CD4-positive, alpha-beta T cell treated with Interleukin-6 at 100 ng/mL for 8 hours (primary cell): Measurements from ENCODE around the gene IL2RG.

ENCODE experiments used
- DNase-seq: peaks from one replicate; pipeline ENCODE4 v3.0.0-alpha.2; 2020; ENCODE audit warnings: mixed read lengths, low spot score

IL2RG gene

DNA sequence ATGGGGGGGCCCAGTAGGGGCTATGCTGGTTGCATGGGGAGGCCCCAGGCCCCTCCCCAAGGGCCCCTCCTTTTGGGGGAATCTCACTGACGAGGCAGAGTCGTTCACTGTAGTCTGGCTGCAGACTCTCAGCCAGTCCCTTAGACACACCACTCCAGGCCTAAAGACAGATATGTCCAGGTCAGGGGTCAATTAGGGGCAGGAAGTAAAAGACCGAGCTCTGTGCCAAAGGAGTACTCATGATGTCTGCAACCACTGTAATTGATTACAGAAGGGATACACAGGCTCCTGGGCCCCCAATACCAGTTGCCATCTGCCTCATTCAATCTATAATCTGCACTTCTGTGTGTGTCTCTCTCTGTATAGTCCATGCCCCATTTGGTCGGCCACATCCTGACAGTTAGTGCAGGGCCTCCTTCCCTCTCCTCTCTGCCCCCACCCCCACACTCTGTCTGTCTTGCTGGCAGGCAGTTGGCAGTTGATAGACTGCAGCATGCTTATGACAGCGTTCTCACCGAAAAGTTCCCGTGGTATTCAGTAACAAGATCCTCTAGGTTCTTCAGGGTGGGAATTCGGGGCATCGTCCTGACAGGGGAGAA lies 3.5 kb downstream of the IL2RG start:
- DNase-seq = peak; percentile 52

DNA sequence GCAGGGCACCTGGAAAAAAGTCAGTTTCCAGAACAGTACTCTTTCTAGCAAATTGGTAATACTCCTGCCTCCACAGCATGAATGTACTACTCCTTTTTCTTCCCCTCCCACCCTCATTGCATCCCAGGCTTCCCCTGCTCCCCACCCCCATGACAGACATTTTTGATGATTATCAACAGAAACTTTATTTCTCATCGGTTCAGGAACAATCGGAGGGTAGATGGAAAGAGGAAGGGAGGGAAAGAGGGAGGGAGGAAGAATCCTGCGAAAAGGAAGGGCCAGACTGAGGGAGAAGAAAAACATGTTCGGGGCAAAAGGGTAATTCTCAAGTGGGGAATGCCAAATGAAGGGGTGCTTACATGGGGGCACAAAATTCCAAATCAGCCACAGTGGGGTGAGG lies 4.1 kb downstream of the IL2RG start:
- no peak for DNase-seq

DNA sequence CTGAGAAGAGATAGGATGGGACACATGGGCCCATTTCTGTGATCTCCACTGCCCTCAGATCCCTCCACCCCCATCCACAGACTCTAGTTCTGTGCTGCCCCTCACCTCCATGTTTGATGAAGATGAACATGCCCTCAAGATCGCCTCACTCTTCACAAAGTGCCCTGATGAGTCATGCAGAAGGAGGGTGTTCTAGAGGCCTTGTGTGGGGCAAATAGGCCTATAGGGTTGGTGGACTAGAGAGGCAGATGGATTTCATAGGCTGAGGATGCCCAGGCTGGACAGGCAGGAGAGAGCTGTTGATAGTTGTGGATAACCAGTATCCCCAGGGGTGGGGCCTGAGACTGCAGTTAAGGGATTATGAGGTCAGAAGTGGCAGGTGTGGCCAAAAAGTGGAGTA lies 5.0 kb downstream of the IL2RG start, which contains the start of gene CXorf65:
Gene CXorf65, minus strand, starts transcription at position 314 of the 400 bp plus-strand sequence. Its CDS starts 184 bp downstream, at position 130.
- DNase-seq = peak; percentile 23

DNA sequence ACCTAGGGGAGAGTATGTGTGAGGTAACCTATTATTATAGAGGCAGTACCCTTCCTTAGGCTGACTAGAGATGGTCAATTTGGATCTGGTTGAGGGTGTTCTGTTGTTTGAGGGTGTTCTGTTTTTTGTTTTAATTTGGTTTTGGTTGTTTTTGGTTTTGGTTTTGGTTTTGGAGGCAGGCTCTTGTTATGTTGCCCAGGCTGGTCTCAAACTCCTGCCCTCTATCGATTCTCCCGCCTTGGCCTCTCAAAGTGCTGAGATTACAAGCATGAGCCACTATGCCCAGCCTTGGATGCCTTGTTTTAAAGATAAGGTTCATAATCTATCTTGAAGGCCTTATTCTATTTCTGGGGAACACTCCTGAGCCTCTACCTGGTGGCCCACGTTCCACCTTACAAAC lies 5.7 kb downstream of the IL2RG start:
- DNase-seq = no peak

DNA sequence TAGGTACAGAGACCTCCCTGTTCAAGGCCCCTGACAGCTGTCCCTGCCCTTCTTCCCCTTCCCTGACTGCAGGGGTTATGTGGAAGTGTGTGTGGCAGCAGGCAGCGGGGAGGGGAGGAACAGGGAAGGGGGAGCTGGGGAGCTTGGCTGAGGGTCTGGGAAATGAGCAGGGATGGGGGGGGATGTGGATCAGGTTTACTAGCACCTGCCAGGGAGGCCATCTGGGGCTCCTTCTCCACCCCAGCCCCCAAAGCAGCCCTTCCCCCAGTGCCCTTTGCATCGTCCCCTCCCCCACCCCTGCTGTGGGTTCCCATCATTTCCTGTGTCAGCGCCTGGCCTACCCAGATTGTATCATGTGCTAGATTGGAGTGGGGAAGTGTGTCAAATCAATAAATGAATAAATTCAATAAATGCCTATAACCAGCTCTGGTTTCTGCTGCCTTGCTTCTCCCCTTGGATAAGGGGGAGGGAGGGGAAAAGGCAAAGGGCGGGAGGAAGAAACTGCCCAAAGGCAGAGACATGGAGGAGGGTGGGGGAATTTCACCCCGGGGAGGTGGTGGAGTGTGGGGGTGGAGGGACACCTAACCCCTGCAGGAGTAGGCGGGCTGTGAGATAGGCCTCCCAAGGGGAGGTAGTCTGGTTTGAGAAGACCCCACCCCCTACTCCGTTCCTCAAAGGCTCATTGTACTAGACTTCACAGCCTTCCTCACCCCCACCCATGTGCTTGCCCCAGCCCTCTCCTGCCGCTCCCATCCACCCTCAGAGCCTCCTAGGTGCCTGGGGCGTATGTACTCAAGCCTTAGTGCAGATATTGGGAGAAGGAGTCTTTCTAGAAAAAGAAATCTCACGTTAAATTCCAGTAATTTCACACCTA lies 8.0 kb downstream of the IL2RG start:
- peak; percentile 65 for DNase-seq

DNA sequence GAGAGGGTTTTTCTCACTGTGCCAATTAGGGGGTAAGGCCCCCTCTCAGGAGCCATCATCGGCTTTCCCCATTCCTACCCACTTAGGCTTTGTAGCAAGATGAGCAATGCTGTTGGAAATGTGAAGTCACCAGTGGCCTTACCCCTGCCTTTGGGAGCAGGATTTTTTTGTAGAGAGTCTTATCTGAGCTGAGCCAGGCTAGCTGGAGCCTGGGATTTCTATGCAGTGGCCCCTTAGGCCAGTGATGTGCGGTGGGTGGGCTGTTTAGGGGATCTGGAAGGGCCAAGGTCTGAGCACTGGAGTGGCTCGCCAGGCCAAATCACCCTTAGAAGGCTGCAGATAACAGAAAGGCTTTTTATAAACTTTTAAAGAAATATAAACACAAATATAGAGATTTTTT lies 9.1 kb downstream of the IL2RG start:
- no peak for DNase-seq

DNA sequence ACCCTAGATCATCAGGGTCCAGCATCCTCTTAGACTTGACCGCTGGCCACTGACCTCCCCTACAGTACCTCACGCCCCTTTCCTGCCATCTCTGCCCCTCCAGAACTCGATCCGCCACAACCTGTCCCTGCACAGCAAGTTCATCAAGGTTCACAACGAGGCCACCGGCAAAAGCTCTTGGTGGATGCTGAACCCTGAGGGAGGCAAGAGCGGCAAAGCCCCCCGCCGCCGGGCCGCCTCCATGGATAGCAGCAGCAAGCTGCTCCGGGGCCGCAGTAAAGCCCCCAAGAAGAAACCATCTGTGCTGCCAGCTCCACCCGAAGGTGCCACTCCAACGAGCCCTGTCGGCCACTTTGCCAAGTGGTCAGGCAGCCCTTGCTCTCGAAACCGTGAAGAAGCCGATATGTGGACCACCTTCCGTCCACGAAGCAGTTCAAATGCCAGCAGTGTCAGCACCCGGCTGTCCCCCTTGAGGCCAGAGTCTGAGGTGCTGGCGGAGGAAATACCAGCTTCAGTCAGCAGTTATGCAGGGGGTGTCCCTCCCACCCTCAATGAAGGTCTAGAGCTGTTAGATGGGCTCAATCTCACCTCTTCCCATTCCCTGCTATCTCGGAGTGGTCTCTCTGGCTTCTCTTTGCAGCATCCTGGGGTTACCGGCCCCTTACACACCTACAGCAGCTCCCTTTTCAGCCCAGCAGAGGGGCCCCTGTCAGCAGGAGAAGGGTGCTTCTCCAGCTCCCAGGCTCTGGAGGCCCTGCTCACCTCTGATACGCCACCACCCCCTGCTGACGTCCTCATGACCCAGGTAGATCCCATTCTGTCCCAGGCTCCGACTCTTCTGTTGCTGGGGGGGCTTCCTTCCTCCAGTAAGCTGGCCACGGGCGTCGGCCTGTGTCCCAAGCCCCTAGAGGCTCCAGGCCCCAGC lies 10.5 kb downstream of the IL2RG start:
- DNase-seq = no peak

DNA sequence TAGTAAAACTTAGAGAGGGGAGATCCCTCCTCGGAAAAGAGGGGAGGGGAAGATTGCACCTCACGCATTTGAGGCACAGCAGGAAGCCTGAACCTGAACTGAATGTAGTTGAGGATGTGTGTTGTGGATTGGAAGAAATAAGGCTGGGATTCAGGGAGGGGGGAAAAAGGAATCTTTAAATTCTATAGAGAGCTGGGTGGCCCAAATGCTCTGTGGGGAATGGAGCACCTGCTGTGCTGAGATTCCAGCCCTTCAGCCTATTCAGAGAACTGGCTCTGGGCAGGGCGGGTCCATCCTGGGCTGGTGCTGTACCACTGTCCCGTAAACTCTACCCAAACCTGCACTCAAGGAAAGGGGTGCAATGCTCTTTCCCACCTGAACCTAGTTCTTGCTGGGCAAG lies 11.6 kb downstream of the IL2RG start:
- DNase-seq = no peak

DNA sequence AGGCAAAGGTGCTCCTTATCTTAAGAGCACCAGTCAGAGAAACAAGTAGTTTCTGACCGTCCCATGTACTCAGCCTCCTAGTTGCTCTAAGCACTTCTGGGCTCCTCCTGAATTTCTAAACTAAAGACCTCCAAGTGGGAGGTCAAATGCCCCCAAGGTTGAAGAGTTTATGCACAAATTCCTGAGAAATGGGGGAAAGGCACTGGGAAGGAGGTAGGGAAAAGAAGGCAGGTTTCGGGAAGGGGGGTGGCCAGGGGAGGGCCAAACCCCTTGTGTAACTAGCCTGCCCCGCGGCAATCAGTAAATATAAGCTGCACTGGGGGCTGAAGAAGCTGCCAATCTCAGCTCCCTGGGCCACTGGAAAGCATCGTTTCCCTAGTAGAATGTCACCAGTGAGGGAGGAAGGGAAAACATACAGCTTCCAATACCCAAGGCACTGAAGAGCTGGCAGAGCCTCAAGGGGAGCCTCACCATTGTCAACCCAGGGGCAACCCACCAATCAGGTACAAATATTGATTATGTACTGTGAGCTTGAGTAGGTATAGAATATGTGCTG lies 12.3 kb downstream of the IL2RG start:
- DNase-seq = no peak

DNA sequence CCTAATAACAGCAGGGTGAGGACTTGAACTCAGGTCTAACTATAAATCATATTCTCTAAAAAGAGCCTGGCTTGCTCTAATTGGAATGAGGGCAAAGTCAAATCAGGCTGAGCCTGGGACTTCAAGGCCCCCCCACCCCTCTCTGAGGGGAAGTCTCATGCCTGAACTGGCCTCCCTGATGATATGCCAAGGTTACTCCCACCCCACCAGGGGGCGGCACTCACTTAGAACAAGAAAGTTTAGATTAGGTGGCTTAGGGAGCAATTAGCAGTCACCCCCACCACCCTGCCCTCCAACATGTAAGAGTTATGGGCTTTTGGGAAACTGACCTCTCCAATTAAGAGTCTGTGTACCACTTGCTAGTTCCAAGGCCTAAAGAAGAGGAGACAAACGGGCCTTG lies 13.1 kb downstream of the IL2RG start:
- peak; percentile 82 for DNase-seq

DNA sequence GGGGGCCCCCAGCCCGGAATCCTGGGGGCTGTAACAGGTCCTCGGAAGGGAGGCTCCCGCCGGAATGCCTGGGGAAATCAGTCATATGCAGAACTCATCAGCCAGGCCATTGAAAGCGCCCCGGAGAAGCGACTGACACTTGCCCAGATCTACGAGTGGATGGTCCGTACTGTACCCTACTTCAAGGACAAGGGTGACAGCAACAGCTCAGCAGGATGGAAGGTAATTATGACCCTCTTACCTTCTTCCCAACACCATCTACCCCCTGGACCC lies 14.7 kb downstream of the IL2RG start:
- no peak for DNase-seq

DNA sequence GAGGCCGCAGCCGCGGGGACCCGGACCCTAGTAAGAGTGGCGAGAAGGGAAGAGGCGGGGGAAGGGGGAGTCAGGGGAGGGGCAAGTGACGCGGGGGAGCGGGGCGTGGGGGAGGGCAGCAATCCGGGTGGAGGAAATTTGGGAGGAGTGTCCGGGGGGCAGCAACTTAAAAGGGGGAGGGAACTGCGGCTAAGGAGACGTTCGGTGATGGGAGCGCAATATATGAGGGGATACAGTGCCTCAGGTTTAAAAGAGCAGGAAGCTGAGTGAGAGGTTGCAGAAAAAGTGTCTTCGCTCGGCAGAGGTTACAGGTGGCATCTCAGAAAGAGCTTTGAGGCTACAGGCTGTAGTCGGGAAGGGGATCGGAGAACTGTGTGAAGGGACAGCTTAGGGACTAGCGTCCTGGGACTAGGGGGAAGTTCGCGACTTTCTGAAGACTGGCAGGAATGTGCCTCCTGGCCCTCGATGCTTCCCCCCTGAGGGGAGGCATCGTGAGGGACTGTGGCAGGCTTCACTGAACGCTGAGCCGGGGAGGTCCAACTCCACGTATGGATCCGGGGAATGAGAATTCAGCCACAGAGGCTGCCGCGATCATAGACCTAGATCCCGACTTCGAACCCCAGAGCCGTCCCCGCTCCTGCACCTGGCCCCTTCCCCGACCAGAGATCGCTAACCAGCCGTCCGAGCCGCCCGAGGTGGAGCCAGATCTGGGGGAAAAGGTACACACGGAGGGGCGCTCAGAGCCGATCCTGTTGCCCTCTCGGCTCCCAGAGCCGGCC lies 15.2 kb downstream of the IL2RG start:
- no peak for DNase-seq

DNA sequence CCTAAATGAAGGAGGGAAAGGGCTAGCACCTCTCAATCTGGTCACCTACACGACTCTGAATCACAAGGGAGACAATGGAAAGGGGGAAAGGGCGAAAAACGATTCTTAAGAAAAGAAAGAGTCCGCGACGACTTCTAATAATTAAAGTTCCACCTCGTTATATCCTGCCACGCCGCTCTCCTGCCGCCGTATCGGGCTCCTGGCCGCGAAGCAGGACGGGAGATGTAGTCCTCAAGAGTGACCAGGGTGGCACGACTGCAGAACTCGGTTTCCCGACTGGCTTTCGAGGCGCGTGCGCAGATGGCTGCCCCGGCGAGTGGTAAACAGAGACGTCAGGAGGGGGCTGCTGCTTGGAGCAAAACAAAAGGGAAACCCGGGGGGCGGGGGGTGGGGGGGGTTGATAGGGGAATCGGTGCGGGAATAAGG lies 15.8 kb downstream of the IL2RG start, which contains the start of gene FOXO4:
Gene FOXO4, plus strand, starts transcription at position 297 of the 426 bp plus-strand sequence. CDS start 678 bp downstream, outside the sequence.
- peak; percentile 91 for DNase-seq

DNA sequence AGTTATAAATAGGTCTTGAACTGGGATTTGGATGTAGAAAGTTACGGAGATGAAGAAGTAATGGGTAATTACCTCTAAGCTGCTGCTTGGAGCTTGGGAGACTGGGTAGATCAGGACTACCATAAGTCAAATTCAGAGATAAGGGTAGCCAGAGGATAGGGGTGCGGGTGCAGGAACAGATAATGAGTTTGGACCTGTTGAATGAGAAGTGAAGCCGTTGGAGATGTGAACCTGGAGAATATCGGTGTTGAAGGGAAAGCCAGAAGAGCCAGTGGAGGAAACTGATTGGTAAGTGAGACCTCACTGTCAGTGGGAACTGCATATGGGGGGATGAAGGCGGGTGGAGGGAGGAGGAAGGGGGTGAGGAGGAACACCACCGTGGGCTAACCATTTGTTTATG lies 16.3 kb downstream of the IL2RG start:
- DNase-seq = no peak

DNA sequence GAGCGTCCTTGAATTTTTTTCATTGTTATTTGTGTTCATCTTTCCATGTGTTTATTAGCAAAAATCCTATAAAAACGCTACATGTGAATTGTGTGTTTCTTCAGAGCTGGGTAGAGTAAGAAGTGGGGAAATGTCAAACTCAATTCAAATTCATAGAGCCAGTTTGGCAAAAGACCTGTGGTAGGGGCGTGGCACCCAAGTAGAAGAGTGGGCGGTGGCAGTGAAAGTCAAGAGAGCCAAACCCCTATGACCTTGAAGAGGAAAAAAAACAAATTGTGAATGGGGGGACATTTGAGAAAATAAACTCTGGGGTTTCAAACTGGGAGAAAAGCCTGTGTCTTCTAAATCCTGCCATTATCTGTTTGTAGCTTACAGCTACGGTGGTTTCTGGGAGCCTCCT lies 20.1 kb downstream of the IL2RG start:
- DNase-seq = no peak

DNA sequence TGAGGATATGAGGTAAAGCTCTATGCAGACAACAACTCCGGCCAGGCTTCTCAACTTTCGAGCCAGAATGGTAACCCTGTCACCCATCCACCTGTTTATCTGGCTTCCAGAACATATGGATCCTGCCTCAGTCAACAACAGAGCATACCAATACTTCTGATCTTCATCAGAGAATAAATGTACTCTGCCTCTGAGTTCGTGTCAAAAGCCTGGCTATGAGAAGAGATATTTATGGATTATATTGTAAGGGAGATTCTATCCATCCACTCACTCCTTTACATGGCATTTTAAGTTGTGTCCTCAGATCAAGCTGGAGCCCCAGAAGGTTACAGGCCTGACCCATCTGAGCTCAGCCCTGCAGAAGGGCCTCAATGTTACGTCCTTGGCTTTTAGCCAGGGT lies 25.5 kb downstream of the IL2RG start:
- DNase-seq = no peak

DNA sequence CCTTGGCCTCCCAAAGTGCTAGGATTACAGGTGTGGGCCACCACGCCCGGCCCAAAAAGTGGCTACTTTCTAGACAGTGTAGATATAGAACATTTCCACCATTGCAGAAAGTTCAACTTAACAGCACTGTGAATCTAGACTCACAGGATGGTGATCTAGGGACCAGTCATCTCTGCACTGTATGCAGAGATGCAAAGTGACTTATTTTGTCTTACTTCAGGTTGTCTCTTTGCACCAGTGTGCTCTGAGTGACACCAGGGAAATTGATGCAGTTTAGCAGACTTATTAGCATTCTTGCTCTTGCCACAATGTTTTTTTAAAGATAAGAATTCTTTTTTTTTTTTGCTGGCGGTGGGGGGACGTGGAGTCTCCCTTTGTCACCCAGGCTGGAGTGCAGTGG lies 28.6 kb downstream of the IL2RG start:
- no peak for DNase-seq

DNA sequence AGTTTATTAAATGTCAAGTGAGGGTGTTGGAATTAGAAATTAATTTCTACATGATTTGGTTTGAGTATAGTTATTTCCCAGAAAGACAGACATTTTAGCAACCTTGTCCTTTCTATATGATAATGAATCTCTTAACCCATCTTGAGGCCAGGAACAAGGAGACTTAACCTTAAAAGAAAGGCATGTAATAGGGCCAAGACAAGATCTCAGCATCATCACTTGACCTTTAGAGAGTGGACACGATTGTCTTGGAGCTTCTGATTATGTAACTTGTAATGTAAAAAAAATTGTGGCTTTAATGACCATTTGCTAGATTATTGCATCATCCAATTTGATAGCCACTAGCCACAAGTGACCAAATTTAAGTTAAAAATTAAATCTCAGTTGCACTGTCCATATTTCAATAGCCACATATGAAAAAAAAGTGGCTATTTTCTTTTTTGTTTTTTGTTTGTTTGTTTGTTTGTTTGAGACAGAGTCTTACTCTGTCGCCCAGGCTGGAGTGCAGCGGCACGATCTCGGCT lies 29.2 kb downstream of the IL2RG start:
- DNase-seq = no peak

DNA sequence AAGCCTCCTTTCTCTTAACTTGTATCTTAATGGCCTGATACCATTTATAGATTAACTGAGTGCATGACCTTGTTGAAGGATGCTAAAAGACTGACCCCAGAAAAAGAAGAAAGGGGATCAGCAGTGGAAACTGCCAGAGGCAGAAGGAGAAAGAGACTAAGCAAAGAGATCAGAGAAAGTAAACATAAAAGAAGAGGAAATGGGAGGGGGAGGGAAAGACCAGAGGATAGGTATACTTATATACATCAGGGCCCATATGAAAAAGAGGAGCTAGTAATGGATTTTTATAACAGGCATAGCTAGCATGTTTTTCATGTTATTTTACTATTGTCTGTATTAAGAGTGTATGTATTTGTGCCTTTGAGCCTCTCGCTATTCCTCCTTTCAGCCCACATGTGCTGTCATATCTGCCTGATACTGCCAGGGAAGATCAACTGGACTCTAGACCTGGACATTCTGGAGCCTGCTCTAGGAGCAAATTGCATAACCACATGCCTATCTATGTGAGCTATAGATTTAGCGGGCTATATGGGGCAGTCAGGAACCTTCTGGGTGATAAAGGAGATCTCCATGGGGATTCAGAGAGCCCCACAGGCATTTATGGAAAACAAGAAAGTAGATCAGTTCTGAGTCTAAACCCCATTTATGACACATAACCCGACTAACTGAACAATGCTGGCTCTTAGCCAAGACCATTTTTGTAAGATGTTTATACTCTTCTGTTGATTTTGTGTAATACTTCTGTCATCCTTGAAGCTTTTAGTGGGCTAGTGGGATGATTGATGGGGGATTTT lies 29.9 kb downstream of the IL2RG start:
- no peak for DNase-seq

DNA sequence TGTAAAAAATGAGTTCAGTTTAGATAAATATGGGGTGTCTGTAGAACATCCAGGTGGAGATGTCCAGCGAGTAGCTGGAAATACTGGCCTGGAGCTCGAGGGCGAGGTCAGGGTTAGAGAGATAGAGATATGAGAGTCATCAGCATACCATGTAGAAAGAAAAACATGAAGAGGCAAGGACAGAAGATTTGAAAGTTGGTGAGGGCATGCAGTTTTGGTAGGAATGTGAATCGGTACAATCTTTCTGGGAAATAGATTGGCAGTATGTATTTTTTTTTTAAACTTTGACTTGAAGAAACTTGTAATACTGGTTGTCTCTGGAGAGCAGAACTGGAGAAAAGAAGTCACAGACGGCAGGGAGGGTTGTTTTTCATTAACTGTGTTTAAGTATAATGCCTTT lies 40.8 kb downstream of the IL2RG start:
- no peak for DNase-seq
